Measurements from ENCODE around the gene POLE2. TPM values are rescaled to one million over a fixed set of nuclear protein-coding genes. Genes with fewer than 3 reads are reported as not detected.

Gene POLE2
- total RNA-seq, 4 donors from 2014 or later: 5.7 to 9.2 TPM; not detected in 2

GRCh38 chr14:49598189-49598484 lies 89.9 kb downstream of the POLE2 start:
- Histone ChIP-seq H3K36me3 (no peaks in the 10 kb centered on the region), H3K27me3 (no peaks in the 10 kb centered on the region), H3K9me3 (no peaks in the 10 kb centered on the region), H3K4me1 (peaks cover 0 to 54% (median 18%) of the 10 kb centered on the region in 4 donors), H3K27ac (peak overlapping the region; percentile 96 to 98 (median 96)), H3K4me3 (peak overlapping the region; percentile 71 to 76 (median 72))
- no peak for TF ChIP-seq EP300 (IDR thresholded peaks at IDR 0.05; ENCODE audit: low read depth)
- no peak for TF ChIP-seq POLR2AphosphoS5 (IDR thresholded peaks at IDR 0.05)
- TF ChIP-seq CTCF (IDR thresholded peaks at IDR 0.05): no peak
- no peak for TF ChIP-seq POLR2A (IDR thresholded peaks at IDR 0.05)
- WGBS, 2 donors (ENCODE audit: low coverage in 1 of 2): 1 to 2% methylated on average over 13 to 15 of the region's 15 CpGs
- DNase-seq: peak; percentile 42
- in situ Hi-C loops (cut with MboI; ENCODE audit: low pct_ligation_motif_present in 1 of 4, low pct_unique_long_range_greater_than_20kb in 1 of 4, low sequenced_read_pairs in 3 of 4) (no loop called here), intact Hi-C loops (cut with DNase I; ENCODE audit: low total_unique reads) (no loop called here)

- intact Hi-C loops (cut with DNase I; ENCODE audit: low total_unique reads): no loop called here
- WGBS, 2 donors (ENCODE audit: low coverage in 1 of 2): 23 to 45% methylated on average over 4 of the region's 4 CpGs
- Histone ChIP-seq H3K27me3 (no peaks in the 10 kb centered on the region), H3K36me3 (no peaks in the 10 kb centered on the region), H3K9me3 (no peaks in the 10 kb centered on the region), H3K4me3 (no peak overlapping the region), H3K4me1 (peaks cover 0 to 42% (median 18%) of the 10 kb centered on the region in 4 donors), H3K27ac (peak overlapping the region; percentile 96 to 98 (median 96))
- in situ Hi-C loops (cut with MboI; ENCODE audit: low pct_ligation_motif_present in 1 of 4, low pct_unique_long_range_greater_than_20kb in 1 of 4, low sequenced_read_pairs in 3 of 4): no loop called here
- TF ChIP-seq CTCF (IDR thresholded peaks at IDR 0.05) (no peak), POLR2A (IDR thresholded peaks at IDR 0.05) (no peak), EP300 (IDR thresholded peaks at IDR 0.05; ENCODE audit: low read depth) (no peak), POLR2AphosphoS5 (IDR thresholded peaks at IDR 0.05) (no peak)
- DNase-seq: peak; percentile 68
Measured at GRCh38 chr14:49594347-49595091, 93.5 kb downstream of the POLE2 start.

Small RNAs within 50 kb of the gene (small RNA-seq; reads per million reads assigned to genes)
- gene AL139099.3 (0 reads per million in 4 donors), gene RNU6ATAC30P (0 reads per million in 4 donors)

Other genes with a start within 250 kb of the POLE2 start
- gene RPS29, start 101.8 kb downstream of the POLE2 start, total RNA-seq: 1,000 to 10,000 TPM; 2,435 to 6,129 (median 4,291) TPM
- 10 to 100 TPM in 2 of 4 donors, 1 to 10 TPM in 1, not detected in 1; 3.0 to 17.1 (median 12.4) TPM for gene LRR1, start 89.3 kb downstream of the POLE2 start, total RNA-seq
- 100 to 1,000 TPM in 2 of 4 donors, 10 to 100 TPM in 2; 22.8 to 248 (median 137) TPM for gene RPL36AL, start 67.6 kb downstream of the POLE2 start, total RNA-seq
- gene MGAT2, start 67.4 kb downstream of the POLE2 start, total RNA-seq: 10 to 100 TPM; 24.3 to 62.3 (median 49.2) TPM
- 10 to 100 TPM in 3 of 4 donors, 1 to 10 TPM in 1; 9.6 to 21.7 (median 19.4) TPM for gene DNAAF2, start 53.0 kb downstream of the POLE2 start, total RNA-seq
- gene KLHDC1, start 4.9 kb upstream of the POLE2 start, total RNA-seq: 1 to 10 TPM; 4.0 to 9.4 (median 7.9) TPM
- 100 to 1,000 TPM in 3 of 4 donors, 10 to 100 TPM in 1; 88.6 to 113 (median 109) TPM for gene KLHDC2, start 79.9 kb upstream of the POLE2 start, total RNA-seq
- gene NEMF, start 164.6 kb upstream of the POLE2 start, total RNA-seq: 100 to 1,000 TPM in 1 of 4 donors, 10 to 100 TPM in 3; 50.2 to 129 (median 79.3) TPM
- gene ARF6, start 204.9 kb upstream of the POLE2 start, total RNA-seq: 100 to 1,000 TPM in 2 of 4 donors, 10 to 100 TPM in 2; 70.3 to 120 (median 101) TPM